ENCODE results near the gene TFRC. TPM values are rescaled to one million over a fixed set of nuclear protein-coding genes. Genes with fewer than 3 reads are reported as not detected.
"Not testable (repeated sequence)": the region's sequence is repeated elsewhere in the genome, so short reads cannot be mapped to it uniquely, and the experiment has no call there.

TFRC gene
- total and polyA plus RNA-seq, 3 experiments from 2014 or later, result 15.9 to 687 (median 669) TPM

DNA sequence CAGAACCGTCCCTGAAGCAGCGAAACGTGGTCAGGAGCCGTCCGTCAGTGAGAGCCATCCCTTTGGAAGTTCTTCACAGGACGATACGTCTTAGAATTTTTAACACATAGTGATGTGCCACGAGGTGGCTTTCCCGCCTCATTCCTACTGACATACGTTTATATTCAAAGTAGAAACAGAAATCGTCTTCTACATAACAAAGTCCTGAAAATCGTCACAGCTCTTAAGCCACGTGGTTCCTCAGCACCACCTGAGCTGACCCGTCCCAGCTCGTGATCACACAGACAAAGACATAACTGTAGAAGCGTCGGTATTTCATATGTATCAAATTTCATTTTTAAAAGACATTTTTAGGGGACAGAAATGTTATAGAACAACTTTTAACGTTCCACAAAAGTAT lies 73.5 kb downstream of the TFRC start:
- ChIA-PET CTCF (no interaction called here), POLR2A (no interaction called here)
- Histone ChIP-seq H3K27me3 (ENCODE audit: insufficient read depth, low read length, poor library complexity, severe bottlenecking) (peaks cover 5% of the 10 kb centered on the region), H3K4me3 (ENCODE audit: low read length) (no peak overlapping the region), H3K27ac (ENCODE audit: low read depth, low read length) (no peak overlapping the region), H3K9me3 (ENCODE audit: low read length) (no peaks in the 10 kb centered on the region), H3K4me1 (ENCODE audit: insufficient read depth, low read length) (no peaks in the 10 kb centered on the region), H3K36me3 (ENCODE audit: insufficient read depth, low read length) (no peaks in the 10 kb centered on the region)
- H3K36me3 Mint-ChIP-seq, result peaks cover 0 to 17% (median 0%) of the 10 kb centered on the region in 3 donors
- H3K4me3 Mint-ChIP-seq, result no peak overlapping the region
- no peak overlapping the region for H3K27ac Mint-ChIP-seq
- peaks cover 11 to 24% of the 10 kb centered on the region in 2 donors for H3K27me3 Mint-ChIP-seq
- DNase-seq, result no peak
- peaks cover 2 to 13% (median 11%) of the 10 kb centered on the region in 5 donors for H3K9me3 Mint-ChIP-seq
- no peaks in the 10 kb centered on the region for H3K4me1 Mint-ChIP-seq

DNA sequence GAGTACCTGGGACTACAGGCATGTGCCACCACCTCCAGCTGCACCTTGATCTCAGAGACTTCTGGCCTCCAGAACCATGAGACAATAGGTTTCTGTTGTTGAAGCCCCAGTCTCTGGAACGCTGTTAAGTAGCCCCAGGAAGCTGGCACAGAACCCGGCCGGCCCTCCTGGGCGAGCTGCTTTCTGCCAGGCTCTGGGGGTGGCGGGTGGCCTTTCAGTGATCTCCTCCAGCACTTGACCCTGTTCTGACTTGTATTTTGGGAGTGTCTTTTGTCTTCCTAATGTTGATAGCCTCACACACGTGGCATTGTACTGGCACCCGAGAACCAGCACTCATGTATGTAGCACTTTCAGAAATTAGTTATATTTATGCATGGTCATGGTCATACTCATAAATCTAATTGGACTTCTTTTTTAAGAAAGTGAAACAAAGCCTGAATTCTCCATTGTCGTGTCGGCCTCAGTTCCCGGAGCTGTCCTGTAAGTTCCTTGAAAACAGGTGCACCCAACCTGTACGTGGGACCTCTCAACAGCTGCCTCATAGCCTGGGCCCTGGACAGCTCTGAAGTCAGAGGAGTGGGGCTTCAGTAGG lies 74.0 kb downstream of the TFRC start:
- no peaks in the 10 kb centered on the region for H3K4me1 ChIP-seq (ENCODE audit: insufficient read depth, low read length)
- ChIA-PET CTCF (no interaction called here), POLR2A (no interaction called here)

DNA sequence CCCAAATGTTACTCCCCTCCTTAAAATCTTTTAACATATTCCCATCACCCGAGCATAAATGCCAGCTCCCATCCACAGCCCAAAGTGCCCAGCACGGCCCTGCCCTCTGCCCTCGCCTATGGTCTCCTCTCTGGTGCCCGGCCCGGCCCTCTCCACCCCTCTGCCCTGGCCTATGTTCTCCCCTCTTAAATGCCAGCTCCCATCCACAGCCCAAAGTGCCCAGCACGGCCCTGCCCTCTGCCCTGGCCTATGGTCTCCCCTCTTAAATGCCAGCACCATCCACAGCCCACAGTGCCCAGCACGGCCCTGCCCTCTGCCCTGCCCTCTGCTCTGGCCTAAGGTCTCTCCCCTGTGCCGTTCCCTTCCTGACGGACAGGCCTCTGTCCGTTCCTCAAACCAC lies 76.6 kb downstream of the TFRC start:
- H3K27ac ChIP-seq (ENCODE audit: low read depth, low read length), result not testable (repeated sequence)
- peaks cover 17 to 37% of the 10 kb centered on the region in 2 donors for H3K27me3 Mint-ChIP-seq

More for the DNA sequence above, 74.0 kb downstream of the TFRC start:
- Mint-ChIP-seq H3K9me3 (peaks cover 2 to 13% (median 11%) of the 10 kb centered on the region in 5 donors), H3K27ac (peak overlapping the region in 1 of 8 donors; percentile 7), H3K27me3 (peaks cover 11 to 24% of the 10 kb centered on the region in 2 donors), H3K4me1 (no peaks in the 10 kb centered on the region), H3K36me3 (peaks cover 0 to 17% (median 0%) of the 10 kb centered on the region in 3 donors), H3K4me3 (no peak overlapping the region)
- H3K27ac ChIP-seq (ENCODE audit: low read depth, low read length), result no peak overlapping the region
- no peak for DNase-seq
- no peaks in the 10 kb centered on the region for H3K9me3 ChIP-seq (ENCODE audit: low read length)
- no peaks in the 10 kb centered on the region for H3K36me3 ChIP-seq (ENCODE audit: insufficient read depth, low read length)
- no peak overlapping the region for H3K4me3 ChIP-seq (ENCODE audit: low read length)
- H3K27me3 ChIP-seq (ENCODE audit: insufficient read depth, low read length, poor library complexity, severe bottlenecking), result peaks cover 5% of the 10 kb centered on the region

GRCh38 chr3:196004359-196005052 lies 77.4 kb downstream of the TFRC start:
- DNase-seq; H3K4me1 ChIP-seq (ENCODE audit: insufficient read depth, low read length); POLR2A ChIA-PET; H3K36me3 ChIP-seq (ENCODE audit: insufficient read depth, low read length); H3K27me3 ChIP-seq (ENCODE audit: insufficient read depth, low read length, poor library complexity, severe bottlenecking); H3K4me3 ChIP-seq (ENCODE audit: low read length); CTCF ChIA-PET; H3K36me3 Mint-ChIP-seq; H3K9me3 Mint-ChIP-seq; H3K4me3 Mint-ChIP-seq; H3K27ac ChIP-seq (ENCODE audit: low read depth, low read length); H3K4me1 Mint-ChIP-seq; H3K9me3 ChIP-seq (ENCODE audit: low read length); H3K27ac Mint-ChIP-seq: not testable (repeated sequence)
- H3K27me3 Mint-ChIP-seq, result peaks cover 15 to 30% of the 10 kb centered on the region in 2 donors

More for the DNA sequence above, 76.6 kb downstream of the TFRC start:
- POLR2A ChIA-PET; H3K4me1 ChIP-seq (ENCODE audit: insufficient read depth, low read length); CTCF ChIA-PET; H3K4me3 ChIP-seq (ENCODE audit: low read length); DNase-seq; H3K4me1 Mint-ChIP-seq; H3K36me3 ChIP-seq (ENCODE audit: insufficient read depth, low read length); H3K27me3 ChIP-seq (ENCODE audit: insufficient read depth, low read length, poor library complexity, severe bottlenecking); H3K9me3 Mint-ChIP-seq; H3K27ac Mint-ChIP-seq; H3K9me3 ChIP-seq (ENCODE audit: low read length); H3K4me3 Mint-ChIP-seq: not testable (repeated sequence)
- peaks cover 0 to 10% (median 0%) of the 10 kb centered on the region in 3 donors for H3K36me3 Mint-ChIP-seq

- ChIA-PET CTCF (no interaction called here), POLR2A (no interaction called here)
- Histone ChIP-seq H3K27ac (ENCODE audit: low read depth, low read length) (no peak overlapping the region), H3K4me3 (ENCODE audit: low read length) (no peak overlapping the region), H3K36me3 (ENCODE audit: insufficient read depth, low read length) (no peaks in the 10 kb centered on the region), H3K27me3 (ENCODE audit: insufficient read depth, low read length, poor library complexity, severe bottlenecking) (peaks cover 5% of the 10 kb centered on the region), H3K9me3 (ENCODE audit: low read length) (no peaks in the 10 kb centered on the region), H3K4me1 (ENCODE audit: insufficient read depth, low read length) (no peaks in the 10 kb centered on the region)
- DNase-seq, result no peak
- no peaks in the 10 kb centered on the region for H3K4me1 Mint-ChIP-seq
- no peak overlapping the region for H3K4me3 Mint-ChIP-seq
- H3K27ac Mint-ChIP-seq, result no peak overlapping the region
- H3K27me3 Mint-ChIP-seq, result peaks cover 21 to 28% of the 10 kb centered on the region in 2 donors
- H3K9me3 Mint-ChIP-seq, result no peaks in the 10 kb centered on the region
- peaks cover 0 to 4% (median 0%) of the 10 kb centered on the region in 3 donors for H3K36me3 Mint-ChIP-seq
These were observed 78.3 kb downstream of the TFRC start for GRCh38 chr3:196003611-196004010.

GRCh38 chr3:196002721-196003120 lies 79.2 kb downstream of the TFRC start:
- H3K36me3 ChIP-seq (ENCODE audit: insufficient read depth, low read length); H3K4me1 Mint-ChIP-seq; H3K9me3 ChIP-seq (ENCODE audit: low read length); H3K4me1 ChIP-seq (ENCODE audit: insufficient read depth, low read length); H3K27ac Mint-ChIP-seq; H3K4me3 ChIP-seq (ENCODE audit: low read length); DNase-seq; H3K36me3 Mint-ChIP-seq; H3K27me3 ChIP-seq (ENCODE audit: insufficient read depth, low read length, poor library complexity, severe bottlenecking); CTCF ChIA-PET; H3K27ac ChIP-seq (ENCODE audit: low read depth, low read length); H3K9me3 Mint-ChIP-seq; POLR2A ChIA-PET; H3K4me3 Mint-ChIP-seq: not testable (repeated sequence)
- peaks cover 20 to 21% of the 10 kb centered on the region in 2 donors for H3K27me3 Mint-ChIP-seq

- H3K27ac ChIP-seq (ENCODE audit: low read depth, low read length); CTCF ChIA-PET; POLR2A ChIA-PET: not testable (repeated sequence)
These were observed 80.7 kb downstream of the TFRC start for GRCh38 chr3:196001240-196001639.

GRCh38 chr3:196000360-196000950 lies 81.4 kb downstream of the TFRC start:
- H3K4me1 ChIP-seq (ENCODE audit: insufficient read depth, low read length); POLR2A ChIA-PET; H3K36me3 Mint-ChIP-seq; H3K27ac ChIP-seq (ENCODE audit: low read depth, low read length); H3K27ac Mint-ChIP-seq; DNase-seq; H3K4me3 Mint-ChIP-seq; H3K36me3 ChIP-seq (ENCODE audit: insufficient read depth, low read length); H3K27me3 ChIP-seq (ENCODE audit: insufficient read depth, low read length, poor library complexity, severe bottlenecking); H3K4me3 ChIP-seq (ENCODE audit: low read length); H3K4me1 Mint-ChIP-seq; H3K9me3 ChIP-seq (ENCODE audit: low read length); H3K9me3 Mint-ChIP-seq: not testable (repeated sequence)
- peaks cover 19 to 21% of the 10 kb centered on the region in 2 donors for H3K27me3 Mint-ChIP-seq
- CTCF ChIA-PET, result interaction anchor here (1.2 kb wide), 1 partner anchor 150 kb away, joined by 3 read pairs; no protein-coding TSS in a partner anchor

More at GRCh38 chr3:196001240-196001639, 80.7 kb downstream of the TFRC start:
- not testable (repeated sequence) for H3K27me3 ChIP-seq (ENCODE audit: insufficient read depth, low read length, poor library complexity, severe bottlenecking); H3K9me3 Mint-ChIP-seq; H3K36me3 ChIP-seq (ENCODE audit: insufficient read depth, low read length); DNase-seq; H3K9me3 ChIP-seq (ENCODE audit: low read length); H3K4me1 Mint-ChIP-seq; H3K27ac Mint-ChIP-seq; H3K4me1 ChIP-seq (ENCODE audit: insufficient read depth, low read length); H3K4me3 ChIP-seq (ENCODE audit: low read length); H3K36me3 Mint-ChIP-seq
- peak overlapping the region in 1 of 7 donors; percentile 20 for H3K4me3 Mint-ChIP-seq
- peaks cover 19 to 21% of the 10 kb centered on the region in 2 donors for H3K27me3 Mint-ChIP-seq
